ENCODE measurements around the gene DNMT1.

DNMT1 gene

DNA sequence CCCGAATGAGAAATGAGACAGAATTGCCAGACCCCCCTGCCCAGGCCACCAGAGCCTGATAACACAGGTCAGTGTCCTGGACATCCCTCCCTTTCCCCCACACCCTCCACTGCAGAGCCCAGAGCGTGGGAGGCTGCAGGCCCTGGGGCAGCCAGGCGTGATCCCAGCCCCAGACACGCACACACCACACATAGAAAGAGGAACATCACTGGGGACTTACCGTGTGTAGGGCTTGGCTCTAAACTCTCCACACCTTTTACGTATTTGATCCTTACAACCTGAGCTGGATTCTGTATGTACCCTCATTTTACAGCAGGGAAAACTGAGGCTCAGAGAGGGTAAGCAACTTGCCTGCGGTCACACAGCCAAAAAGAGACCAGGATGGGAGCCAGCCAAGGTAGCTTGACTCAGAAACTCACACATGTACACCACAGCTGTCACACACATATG is 91.9 kb downstream of the DNMT1 start:
- H3K9me3 Mint-ChIP-seq, result no peaks in the 10 kb centered on the region
- H3K4me3 Mint-ChIP-seq, result peak overlapping the region; percentile 68
- DNase-seq, result no peak

DNA sequence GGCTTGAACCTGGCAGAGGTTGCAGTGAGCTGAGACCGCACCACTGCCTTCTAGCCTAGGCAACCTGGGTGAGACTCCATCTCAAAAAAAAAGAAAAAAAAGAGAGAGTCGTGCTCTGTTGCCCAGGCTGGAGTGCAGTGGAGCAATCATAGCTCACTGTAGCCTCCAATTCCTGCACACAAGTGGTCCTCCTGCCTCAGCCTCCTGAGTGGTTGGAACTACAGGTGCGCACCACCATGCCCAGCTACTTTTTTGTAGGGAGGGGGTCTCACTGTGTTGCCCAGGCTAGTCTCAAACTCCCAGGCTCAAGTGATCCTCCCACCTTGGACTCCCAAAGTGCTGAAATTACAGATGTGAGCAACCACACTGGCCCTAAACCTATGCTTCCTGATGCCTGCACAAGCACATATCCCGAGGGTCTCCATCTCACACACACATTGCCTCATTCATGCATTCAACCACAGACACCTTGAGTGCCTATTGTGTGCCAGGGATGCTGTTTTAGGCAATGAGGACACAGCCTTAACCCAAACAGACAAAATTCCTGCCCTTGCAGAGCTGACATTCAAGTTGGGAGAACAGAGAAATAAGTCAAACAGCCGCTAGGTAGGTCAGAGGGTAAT is 94.5 kb downstream of the DNMT1 start:
- H3K36me3 Mint-ChIP-seq (ENCODE audit: low read depth), result peaks cover 10% of the 10 kb centered on the region
- no peak for ATAC-seq
- H3K4me1 Mint-ChIP-seq, result peaks cover 78% of the 10 kb centered on the region
- H3K4me3 Mint-ChIP-seq, result peak overlapping the region; percentile 22
- H3K27ac Mint-ChIP-seq, result peak overlapping the region; percentile 74
- no peaks in the 10 kb centered on the region for H3K9me3 Mint-ChIP-seq
- DNase-seq, result no peak
- peaks cover 2% of the 10 kb centered on the region for H3K27me3 Mint-ChIP-seq

More for the DNA sequence above, 91.9 kb downstream of the DNMT1 start:
- ATAC-seq, result no peak
- peaks cover 20% of the 10 kb centered on the region for H3K36me3 Mint-ChIP-seq (ENCODE audit: low read depth)
- peaks cover 80% of the 10 kb centered on the region for H3K4me1 Mint-ChIP-seq
- peaks cover 2% of the 10 kb centered on the region for H3K27me3 Mint-ChIP-seq
- peak overlapping the region; percentile 97 for H3K27ac Mint-ChIP-seq

DNA sequence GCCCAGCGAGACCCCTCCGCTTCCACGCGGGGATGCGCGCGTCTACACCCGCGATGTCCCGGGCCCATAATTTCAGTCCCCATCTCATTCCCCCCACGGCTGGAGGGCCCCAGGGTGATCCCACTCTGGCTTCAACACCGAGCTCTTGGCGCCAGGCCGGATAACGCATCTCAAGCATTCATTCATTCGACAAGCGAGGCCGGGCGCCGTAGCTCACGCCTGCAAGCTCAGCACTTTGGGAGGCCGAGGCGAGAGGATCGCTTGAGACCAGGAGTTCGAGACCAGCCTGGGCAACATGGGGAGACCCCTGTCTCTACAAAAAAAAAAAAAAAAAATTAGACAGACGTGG is 98.2 kb downstream of the DNMT1 start:
- Mint-ChIP-seq H3K27ac (peak overlapping the region; percentile 56), H3K4me3 (peak overlapping the region; percentile 49)

GRCh38 chr19:10095948-10096614 is 98.7 kb downstream of the DNMT1 start:
- Mint-ChIP-seq H3K4me3 (peak overlapping the region; percentile 49), H3K27ac (peak overlapping the region; percentile 87), H3K4me1 (peaks cover 42% of the 10 kb centered on the region), H3K9me3 (no peaks in the 10 kb centered on the region), H3K36me3 (ENCODE audit: low read depth) (peaks cover 34% of the 10 kb centered on the region), H3K27me3 (no peaks in the 10 kb centered on the region)
- DNase-seq (peak; percentile 91), ATAC-seq (peak; percentile 89)

More for the DNA sequence above, 98.2 kb downstream of the DNMT1 start:
- ATAC-seq (no peak), DNase-seq (no peak)
- Mint-ChIP-seq H3K9me3 (no peaks in the 10 kb centered on the region), H3K27me3 (no peaks in the 10 kb centered on the region), H3K36me3 (ENCODE audit: low read depth) (peaks cover 33% of the 10 kb centered on the region), H3K4me1 (peaks cover 47% of the 10 kb centered on the region)

DNA sequence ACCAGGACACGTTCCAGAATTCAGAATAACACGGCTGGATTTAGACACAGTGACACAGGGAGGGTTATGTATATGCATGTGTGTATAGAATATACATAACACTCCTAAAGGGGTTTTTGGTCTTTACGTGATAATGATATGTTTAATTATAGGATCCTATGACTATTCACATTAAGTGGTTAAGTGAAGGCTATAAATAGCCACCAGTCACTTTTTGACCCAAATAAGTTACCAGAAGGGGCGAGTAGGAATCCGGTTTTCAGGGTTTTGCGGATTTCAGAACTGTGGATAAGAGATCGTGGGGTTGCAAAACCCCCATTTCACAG is 99.2 kb downstream of the DNMT1 start:
- peak overlapping the region; percentile 87 for H3K27ac Mint-ChIP-seq
- H3K36me3 Mint-ChIP-seq (ENCODE audit: low read depth), result peaks cover 34% of the 10 kb centered on the region
- no peaks in the 10 kb centered on the region for H3K27me3 Mint-ChIP-seq
- no peaks in the 10 kb centered on the region for H3K9me3 Mint-ChIP-seq
- DNase-seq (no peak), ATAC-seq (no peak)
- H3K4me1 Mint-ChIP-seq, result peaks cover 37% of the 10 kb centered on the region
- no peak overlapping the region for H3K4me3 Mint-ChIP-seq

GRCh38 chr19:10093295-10094186 is 101.2 kb downstream of the DNMT1 start:
- no peaks in the 10 kb centered on the region for H3K27me3 Mint-ChIP-seq
- no peaks in the 10 kb centered on the region for H3K9me3 Mint-ChIP-seq
- ATAC-seq (no peak), DNase-seq (no peak)
- H3K4me1 Mint-ChIP-seq, result peaks cover 21% of the 10 kb centered on the region
- H3K36me3 Mint-ChIP-seq (ENCODE audit: low read depth), result peaks cover 31% of the 10 kb centered on the region
- H3K27ac Mint-ChIP-seq, result no peak overlapping the region
- H3K4me3 Mint-ChIP-seq, result no peak overlapping the region

GRCh38 chr19:10092648-10093294 is 102.0 kb downstream of the DNMT1 start:
- no peak overlapping the region for H3K27ac Mint-ChIP-seq
- H3K27me3 Mint-ChIP-seq, result no peaks in the 10 kb centered on the region
- H3K4me1 Mint-ChIP-seq, result peaks cover 15% of the 10 kb centered on the region
- H3K4me3 Mint-ChIP-seq, result no peak overlapping the region
- H3K9me3 Mint-ChIP-seq, result no peaks in the 10 kb centered on the region
- ATAC-seq (no peak), DNase-seq (no peak)
- peaks cover 31% of the 10 kb centered on the region for H3K36me3 Mint-ChIP-seq (ENCODE audit: low read depth)

- Mint-ChIP-seq H3K4me1 (peaks cover 18% of the 10 kb centered on the region), H3K36me3 (ENCODE audit: low read depth) (peaks cover 31% of the 10 kb centered on the region), H3K27ac (no peak overlapping the region), H3K4me3 (no peak overlapping the region), H3K27me3 (no peaks in the 10 kb centered on the region), H3K9me3 (no peaks in the 10 kb centered on the region)
- DNase-seq (no peak), ATAC-seq (no peak)
These were observed 102.7 kb downstream of the DNMT1 start for GRCh38 chr19:10091895-10092641.

DNA sequence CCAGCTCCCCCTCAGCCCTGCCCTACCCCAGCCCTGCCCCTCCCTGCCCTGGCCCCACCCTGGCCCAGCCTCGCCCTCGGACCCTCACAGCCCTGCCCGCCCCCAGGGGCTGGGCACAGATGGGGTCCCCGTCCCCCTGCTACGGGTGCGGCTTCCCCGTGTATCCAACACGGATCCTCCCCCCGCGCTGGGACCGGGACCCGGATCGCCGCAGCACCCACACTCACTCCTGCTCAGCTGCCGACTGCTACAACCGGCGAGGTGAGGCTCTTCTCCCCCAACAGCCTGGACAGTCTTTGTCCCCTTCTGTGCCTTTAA is 103.4 kb downstream of the DNMT1 start:
- Mint-ChIP-seq H3K4me1 (peaks cover 14% of the 10 kb centered on the region), H3K27me3 (no peaks in the 10 kb centered on the region), H3K4me3 (no peak overlapping the region), H3K9me3 (no peaks in the 10 kb centered on the region), H3K36me3 (ENCODE audit: low read depth) (peaks cover 31% of the 10 kb centered on the region), H3K27ac (no peak overlapping the region)
- no peak for ATAC-seq
- DNase-seq, result no peak

GRCh38 chr19:10089801-10090375 is 104.9 kb downstream of the DNMT1 start:
- DNase-seq (no peak), ATAC-seq (no peak)
- no peak overlapping the region for H3K27ac Mint-ChIP-seq
- no peaks in the 10 kb centered on the region for H3K27me3 Mint-ChIP-seq
- H3K4me1 Mint-ChIP-seq, result peaks cover 12% of the 10 kb centered on the region
- peaks cover 27% of the 10 kb centered on the region for H3K36me3 Mint-ChIP-seq (ENCODE audit: low read depth)
- no peaks in the 10 kb centered on the region for H3K9me3 Mint-ChIP-seq
- no peak overlapping the region for H3K4me3 Mint-ChIP-seq

DNA sequence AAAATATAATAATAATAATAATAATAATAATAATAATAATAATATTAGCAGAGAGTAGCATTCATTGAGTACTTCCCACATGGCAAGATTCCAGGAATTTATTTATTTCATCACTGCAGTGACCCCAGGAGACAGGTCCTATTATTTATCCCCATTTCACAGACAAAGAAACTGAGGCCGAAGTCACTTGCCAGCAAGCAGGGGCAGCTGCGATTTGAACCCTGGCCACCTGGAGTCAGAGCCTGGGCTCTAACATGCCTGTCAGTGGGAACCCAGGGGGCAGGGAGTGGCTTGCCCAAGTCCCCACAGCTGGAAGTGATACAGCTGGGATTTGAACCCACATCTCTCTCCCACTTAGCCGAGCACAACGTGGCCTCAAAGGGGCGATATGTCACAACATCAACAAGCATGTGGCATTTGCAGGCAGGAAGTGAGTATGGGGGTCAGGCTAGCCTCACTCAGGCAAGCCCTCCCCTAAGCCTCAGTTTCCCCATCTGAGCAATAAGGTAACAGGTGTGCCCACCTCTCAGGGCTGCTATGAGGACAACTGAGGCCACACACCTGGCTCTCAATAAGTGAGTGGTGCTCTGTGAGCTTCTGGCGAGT is 105.7 kb downstream of the DNMT1 start:
- Mint-ChIP-seq H3K27ac (no peak overlapping the region), H3K4me3 (no peak overlapping the region), H3K36me3 (ENCODE audit: low read depth) (peaks cover 21% of the 10 kb centered on the region), H3K27me3 (no peaks in the 10 kb centered on the region), H3K9me3 (no peaks in the 10 kb centered on the region), H3K4me1 (peaks cover 12% of the 10 kb centered on the region)
- ATAC-seq (no peak), DNase-seq (no peak)

GRCh38 chr19:10087296-10088061 is 107.3 kb downstream of the DNMT1 start:
- no peak for ATAC-seq
- Mint-ChIP-seq H3K9me3 (no peaks in the 10 kb centered on the region), H3K27me3 (no peaks in the 10 kb centered on the region), H3K4me1 (peaks cover 12% of the 10 kb centered on the region), H3K27ac (peak overlapping the region; percentile 42), H3K4me3 (peak overlapping the region; percentile 81), H3K36me3 (ENCODE audit: low read depth) (peaks cover 10% of the 10 kb centered on the region)
- no peak for DNase-seq

GRCh38 chr19:10086591-10087192 is 108.1 kb downstream of the DNMT1 start:
- H3K27ac Mint-ChIP-seq, result peak overlapping the region; percentile 42
- peaks cover 12% of the 10 kb centered on the region for H3K4me1 Mint-ChIP-seq
- peak overlapping the region; percentile 81 for H3K4me3 Mint-ChIP-seq
- H3K9me3 Mint-ChIP-seq, result no peaks in the 10 kb centered on the region
- DNase-seq (peak; percentile 62), ATAC-seq (peak; percentile 31)
- peaks cover 5% of the 10 kb centered on the region for H3K36me3 Mint-ChIP-seq (ENCODE audit: low read depth)
- no peaks in the 10 kb centered on the region for H3K27me3 Mint-ChIP-seq

Measured in activated naive CD8-positive, alpha-beta T cell treated with anti-CD3 and anti-CD28 coated beads, Interleukin-2, amount 50 U/mL, for 24 hours (primary cell).